Stimulated activated CD8-positive, alpha-beta memory T cell treated with anti-CD3 and anti-CD28 coated beads, Interleukin-4, amount 100 ng/mL, for 4 hours (primary cell): ENCODE data around the gene KDM3B.

Source experiments
- DNase-seq, 2 donors: peaks; one replicate each; pipeline ENCODE4 v3.0.0-alpha.2; 2020; ENCODE audit warnings: low read depth in 2 of 2, low spot score in 1 of 2

KDM3B gene

GRCh38 chr5:138448070-138448469 is 95.6 kb downstream of the KDM3B start:
- DNase-seq, result no peak

- no peak for DNase-seq
Measured at GRCh38 chr5:138448481-138449398, 96.3 kb downstream of the KDM3B start.

GRCh38 chr5:138449501-138450239 is 97.2 kb downstream of the KDM3B start:
- peak; percentile 61 to 73 for DNase-seq

- no peak for DNase-seq
Measured at GRCh38 chr5:138450971-138451370, 98.5 kb downstream of the KDM3B start.

GRCh38 chr5:138452720-138453119 is 100.2 kb downstream of the KDM3B start:
- no peak for DNase-seq

GRCh38 chr5:138453590-138453989 is 101.1 kb downstream of the KDM3B start:
- no peak for DNase-seq

GRCh38 chr5:138454121-138454520 is 101.6 kb downstream of the KDM3B start:
- no peak for DNase-seq

- no peak for DNase-seq
Measured at GRCh38 chr5:138455232-138455930, 102.9 kb downstream of the KDM3B start.

GRCh38 chr5:138457531-138458275 is 105.2 kb downstream of the KDM3B start:
- no peak for DNase-seq

GRCh38 chr5:138458384-138458783 is 105.9 kb downstream of the KDM3B start:
- DNase-seq, result no peak

GRCh38 chr5:138458856-138459255 is 106.4 kb downstream of the KDM3B start:
- DNase-seq, result no peak

GRCh38 chr5:138459311-138459933 is 106.9 kb downstream of the KDM3B start:
- DNase-seq, result peak; percentile 73 to 87

- no peak for DNase-seq
Measured at GRCh38 chr5:138460032-138460693, 107.7 kb downstream of the KDM3B start.

GRCh38 chr5:138461343-138462125 is 109.0 kb downstream of the KDM3B start:
- DNase-seq, result no peak

- no peak for DNase-seq
Measured at GRCh38 chr5:138463419-138464007, 111.0 kb downstream of the KDM3B start.

GRCh38 chr5:138464008-138464387 is 111.5 kb downstream of the KDM3B start:
- peak; percentile 83 for DNase-seq

GRCh38 chr5:138464388-138465260 is 112.1 kb downstream of the KDM3B start:
- DNase-seq, result peak; percentile 87 to 93
